Stimulated activated naive CD8-positive, alpha-beta T cell treated with anti-CD3 and anti-CD28 coated beads, Interleukin-15, Interleukin-2, amounts not matched to agents 100 ng/mL and 50 ng/mL, for 24 hours (primary cell): ENCODE results near the gene LAMC1.

Source experiments
- H3K27ac Mint-ChIP-seq: one replicate; pipeline ENCODE4 v1.8.0; 2021; ENCODE audit warnings: mild to moderate bottlenecking, mixed read lengths
- H3K27me3 Mint-ChIP-seq: one replicate; pipeline ENCODE4 v1.8.0; 2021; ENCODE audit warnings: mixed read lengths
- H3K36me3 Mint-ChIP-seq: one replicate; pipeline ENCODE4 v1.8.0; 2021; ENCODE audit warnings: low read depth, mixed read lengths
- H3K4me1 Mint-ChIP-seq: one replicate; pipeline ENCODE4 v1.8.0; 2021; ENCODE audit warnings: low read depth, mixed read lengths
- H3K4me3 Mint-ChIP-seq: one replicate; pipeline ENCODE4 v1.8.0; 2021; ENCODE audit warnings: mild to moderate bottlenecking, mixed read lengths
- H3K9me3 Mint-ChIP-seq: one replicate; pipeline ENCODE4 v1.8.0; 2021; ENCODE audit warnings: mixed read lengths

Gene LAMC1

GRCh38 chr1:183002797-183003196, 20.4 kb upstream of the LAMC1 start:
- Mint-ChIP-seq H3K9me3 (peaks cover 3% of the 10 kb centered on the region), H3K36me3 (no peaks in the 10 kb centered on the region), H3K27ac (no peak overlapping the region), H3K27me3 (peaks cover 36% of the 10 kb centered on the region), H3K4me3 (no peak overlapping the region), H3K4me1 (no peaks in the 10 kb centered on the region)

DNA sequence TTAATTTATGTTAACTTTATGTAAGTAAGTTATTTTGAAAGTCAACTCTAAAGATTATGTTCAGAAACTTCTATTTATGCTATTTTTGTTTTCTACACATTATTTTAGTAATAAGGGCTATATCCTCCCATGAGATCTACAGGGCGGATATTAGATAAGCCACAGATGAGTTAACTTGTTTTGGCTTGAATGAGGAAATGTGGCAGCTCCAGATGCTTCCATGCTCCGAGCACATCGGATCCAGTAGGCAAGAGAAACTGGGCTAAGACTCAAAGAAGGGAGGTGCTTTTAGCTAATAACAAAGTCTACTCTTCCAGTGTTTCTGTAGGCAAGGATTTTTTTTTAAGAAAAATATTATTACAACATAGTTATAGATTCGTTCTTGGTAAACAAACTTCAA, 20.0 kb upstream of the LAMC1 start:
- peaks cover 3% of the 10 kb centered on the region for H3K9me3 Mint-ChIP-seq
- no peaks in the 10 kb centered on the region for H3K4me1 Mint-ChIP-seq
- H3K27me3 Mint-ChIP-seq, result peaks cover 34% of the 10 kb centered on the region
- no peaks in the 10 kb centered on the region for H3K36me3 Mint-ChIP-seq
- no peak overlapping the region for H3K4me3 Mint-ChIP-seq
- no peak overlapping the region for H3K27ac Mint-ChIP-seq

DNA sequence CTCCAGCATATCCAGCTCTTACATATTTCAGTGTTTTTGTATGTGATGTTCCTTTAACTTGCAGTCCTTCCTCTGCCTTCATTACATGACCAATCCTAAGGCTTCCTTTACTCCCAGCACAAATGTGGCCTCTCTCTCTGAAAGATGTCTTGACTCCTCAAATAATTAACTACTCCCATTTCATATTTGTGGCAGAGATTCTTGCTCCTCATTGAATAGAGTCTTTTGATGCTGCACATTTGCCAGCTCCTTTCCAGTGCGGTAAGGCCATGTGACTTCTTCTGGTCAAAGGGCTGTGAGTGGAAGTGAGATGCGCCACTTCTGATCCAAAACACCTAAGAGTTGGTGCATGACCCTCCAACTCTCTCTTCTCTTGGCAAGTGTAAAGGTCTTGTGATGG, 19.1 kb upstream of the LAMC1 start:
- Mint-ChIP-seq H3K9me3 (peaks cover 3% of the 10 kb centered on the region), H3K27me3 (peaks cover 37% of the 10 kb centered on the region), H3K4me3 (no peak overlapping the region), H3K36me3 (no peaks in the 10 kb centered on the region), H3K4me1 (no peaks in the 10 kb centered on the region), H3K27ac (no peak overlapping the region)

- Mint-ChIP-seq H3K4me1 (no peaks in the 10 kb centered on the region), H3K27me3 (peaks cover 46% of the 10 kb centered on the region), H3K36me3 (no peaks in the 10 kb centered on the region), H3K9me3 (peaks cover 10% of the 10 kb centered on the region), H3K4me3 (no peak overlapping the region), H3K27ac (no peak overlapping the region)
These were observed 11.4 kb upstream of the LAMC1 start for GRCh38 chr1:183011859-183012258.

- Mint-ChIP-seq H3K27me3 (peaks cover 46% of the 10 kb centered on the region), H3K4me3 (no peak overlapping the region), H3K9me3 (peaks cover 10% of the 10 kb centered on the region), H3K4me1 (no peaks in the 10 kb centered on the region), H3K27ac (no peak overlapping the region), H3K36me3 (no peaks in the 10 kb centered on the region)
These were observed 10.8 kb upstream of the LAMC1 start for GRCh38 chr1:183012301-183012994.

- no peak overlapping the region for H3K4me3 Mint-ChIP-seq
- H3K27ac Mint-ChIP-seq, result no peak overlapping the region
- peaks cover 15% of the 10 kb centered on the region for H3K4me1 Mint-ChIP-seq
- H3K27me3 Mint-ChIP-seq, result peaks cover 57% of the 10 kb centered on the region
- H3K36me3 Mint-ChIP-seq, result peaks cover 9% of the 10 kb centered on the region
- H3K9me3 Mint-ChIP-seq, result peaks cover 5% of the 10 kb centered on the region
These were observed 4.0 kb upstream of the LAMC1 start for GRCh38 chr1:183019139-183019740.

DNA sequence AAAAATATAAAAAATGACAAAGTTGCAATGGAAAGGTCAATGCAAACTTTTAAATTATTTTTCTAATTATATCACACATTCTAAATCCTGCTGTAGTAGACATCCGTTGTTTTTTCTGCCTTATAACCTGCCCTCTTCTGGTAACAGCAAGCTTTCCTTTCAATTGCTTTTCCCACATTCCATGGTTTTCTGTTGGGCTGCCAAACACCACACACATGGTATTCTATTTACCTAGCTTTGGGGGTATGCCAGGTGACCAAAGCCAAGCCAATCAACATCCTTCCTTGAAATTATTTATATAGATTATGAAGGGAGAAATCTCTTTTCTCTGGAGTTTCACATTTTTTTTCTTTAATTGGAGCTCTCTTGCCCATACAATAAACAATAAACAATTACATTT, 3.4 kb upstream of the LAMC1 start:
- Mint-ChIP-seq H3K36me3 (peaks cover 9% of the 10 kb centered on the region), H3K4me3 (no peak overlapping the region), H3K4me1 (peaks cover 17% of the 10 kb centered on the region), H3K27ac (no peak overlapping the region), H3K9me3 (peaks cover 5% of the 10 kb centered on the region), H3K27me3 (peaks cover 63% of the 10 kb centered on the region)

DNA sequence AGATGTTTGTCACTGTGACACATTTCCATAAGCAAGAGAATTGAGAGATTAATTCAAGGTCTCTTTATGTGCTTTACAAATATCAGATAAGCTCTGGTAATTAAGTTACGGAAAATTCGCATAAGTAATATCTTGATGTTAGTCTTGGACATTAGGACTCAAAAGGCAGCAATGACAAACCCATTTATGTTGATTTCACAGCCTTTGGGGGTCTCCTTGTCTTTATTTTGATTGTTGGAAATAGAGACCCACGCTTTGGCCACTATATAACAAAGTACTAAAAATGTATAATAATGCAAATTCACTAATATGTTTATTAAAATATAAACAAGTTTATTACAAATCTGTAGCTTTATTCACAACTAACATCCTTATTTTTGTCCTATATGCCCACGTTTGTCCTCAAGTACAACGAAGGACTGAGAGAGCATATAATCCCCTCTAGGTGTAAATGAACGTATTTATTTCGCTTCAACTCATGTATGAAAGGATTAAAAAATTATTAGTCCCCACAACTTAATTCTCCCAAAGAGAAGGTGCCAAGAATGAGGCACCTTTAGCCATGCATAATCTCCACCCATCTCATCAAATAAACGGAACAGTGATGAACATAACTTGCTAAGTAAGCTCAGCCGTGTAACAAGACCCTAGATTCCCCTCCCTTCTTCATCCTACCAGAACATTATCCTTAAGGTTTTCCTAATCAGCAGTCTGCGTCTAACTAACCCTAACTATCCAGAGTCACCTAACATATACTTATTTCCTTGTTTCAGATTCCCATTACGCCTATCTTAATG, 1.6 kb upstream of the LAMC1 start:
- Mint-ChIP-seq H3K36me3 (peaks cover 9% of the 10 kb centered on the region), H3K4me1 (peaks cover 17% of the 10 kb centered on the region), H3K27ac (peak overlapping the region; percentile 32), H3K9me3 (peaks cover 5% of the 10 kb centered on the region), H3K27me3 (peaks cover 67% of the 10 kb centered on the region), H3K4me3 (peak overlapping the region; percentile 78)

DNA sequence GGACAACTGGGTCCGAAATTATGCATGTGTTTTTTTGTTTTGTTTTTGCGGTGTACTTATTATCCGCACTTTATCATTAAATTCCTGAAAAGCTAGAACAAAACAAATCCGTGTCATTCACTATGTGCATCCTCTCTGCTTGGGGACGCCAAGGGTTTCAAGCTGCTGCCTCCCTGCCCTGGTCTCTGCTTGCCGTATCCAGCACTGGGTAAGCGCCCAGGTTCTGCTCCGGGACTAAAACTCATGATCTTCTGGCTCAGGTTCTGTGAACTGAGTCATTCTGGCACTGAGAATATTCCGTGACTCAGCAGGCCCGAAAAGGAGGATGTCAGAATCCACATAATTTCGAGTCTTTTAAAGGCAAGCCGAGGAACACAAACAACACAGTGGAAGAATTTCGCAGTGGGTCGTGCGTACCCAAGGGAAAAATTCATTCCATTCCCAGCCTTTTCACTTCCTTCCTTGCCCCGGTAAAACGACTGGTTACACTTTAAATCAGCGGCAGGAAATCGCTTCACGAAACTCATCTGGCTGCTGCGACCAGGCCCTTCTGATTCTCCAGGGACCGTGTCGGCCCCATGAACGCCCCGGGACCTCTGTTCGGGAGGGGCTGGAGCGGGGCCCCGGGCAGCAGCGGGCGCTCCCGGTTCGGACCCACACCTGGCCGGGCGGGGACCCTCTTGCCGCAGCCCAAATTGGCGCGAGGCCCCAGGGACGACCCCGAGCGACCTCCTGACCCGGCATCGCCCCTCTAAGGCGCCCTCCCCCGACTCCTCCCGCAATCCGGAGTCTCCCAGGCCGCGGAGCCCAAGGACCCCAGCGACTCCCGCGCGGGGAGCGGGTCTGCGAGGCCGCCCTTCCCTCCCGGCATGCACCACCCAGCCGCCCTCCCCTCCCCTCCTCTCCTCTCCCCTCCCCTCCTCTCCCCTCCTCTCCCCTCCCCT, 746 bp upstream of the LAMC1 start:
- peaks cover 72% of the 10 kb centered on the region for H3K27me3 Mint-ChIP-seq
- H3K36me3 Mint-ChIP-seq, result peaks cover 9% of the 10 kb centered on the region
- H3K9me3 Mint-ChIP-seq, result peaks cover 5% of the 10 kb centered on the region
- H3K27ac Mint-ChIP-seq, result peak overlapping the region; percentile 78
- peak overlapping the region; percentile 78 for H3K4me3 Mint-ChIP-seq
- H3K4me1 Mint-ChIP-seq, result peaks cover 17% of the 10 kb centered on the region

- Mint-ChIP-seq H3K27ac (peak overlapping the region; percentile 1), H3K36me3 (peaks cover 9% of the 10 kb centered on the region), H3K27me3 (peaks cover 78% of the 10 kb centered on the region), H3K4me1 (peaks cover 17% of the 10 kb centered on the region), H3K4me3 (peak overlapping the region; percentile 67), H3K9me3 (peaks cover 5% of the 10 kb centered on the region)
These were observed 539 bp downstream of the LAMC1 start for GRCh38 chr1:183023601-183024316.

DNA sequence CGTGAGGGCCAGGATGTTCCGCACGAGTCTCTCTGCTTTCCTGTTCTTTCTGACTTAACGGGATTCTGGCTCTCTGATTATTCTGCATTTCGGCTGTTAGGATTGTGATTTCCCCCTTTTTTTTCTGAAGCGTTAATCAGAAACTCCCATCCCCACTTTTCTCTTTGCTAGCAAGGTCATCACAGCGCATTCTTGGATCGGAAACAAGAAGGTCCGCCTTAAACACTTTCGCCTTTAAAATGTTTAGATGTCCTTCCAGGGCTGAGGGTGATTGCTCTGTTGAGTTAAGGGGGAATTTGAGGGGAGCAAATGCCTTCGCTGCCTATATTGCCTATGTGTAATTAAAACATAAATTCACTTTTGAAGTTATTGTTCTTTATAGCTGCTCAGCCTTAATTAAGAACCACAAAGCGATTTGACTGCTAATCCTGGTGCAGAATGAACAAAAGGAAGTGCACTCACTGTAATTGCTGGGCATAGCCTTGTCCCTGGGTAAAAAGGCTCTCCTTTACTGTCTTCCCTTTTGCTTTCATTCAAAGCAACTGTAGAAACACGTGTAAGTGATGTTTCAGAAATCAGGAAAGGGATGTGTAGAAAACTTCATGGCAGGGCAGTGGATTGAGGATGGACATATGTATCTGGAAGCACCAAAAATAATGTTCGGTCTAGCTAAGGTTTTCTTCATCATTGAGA, 1.2 kb downstream of the LAMC1 start:
- peak overlapping the region; percentile 67 for H3K4me3 Mint-ChIP-seq
- peaks cover 17% of the 10 kb centered on the region for H3K4me1 Mint-ChIP-seq
- peaks cover 5% of the 10 kb centered on the region for H3K9me3 Mint-ChIP-seq
- peaks cover 81% of the 10 kb centered on the region for H3K27me3 Mint-ChIP-seq
- peak overlapping the region; percentile 1 for H3K27ac Mint-ChIP-seq
- H3K36me3 Mint-ChIP-seq, result peaks cover 9% of the 10 kb centered on the region

DNA sequence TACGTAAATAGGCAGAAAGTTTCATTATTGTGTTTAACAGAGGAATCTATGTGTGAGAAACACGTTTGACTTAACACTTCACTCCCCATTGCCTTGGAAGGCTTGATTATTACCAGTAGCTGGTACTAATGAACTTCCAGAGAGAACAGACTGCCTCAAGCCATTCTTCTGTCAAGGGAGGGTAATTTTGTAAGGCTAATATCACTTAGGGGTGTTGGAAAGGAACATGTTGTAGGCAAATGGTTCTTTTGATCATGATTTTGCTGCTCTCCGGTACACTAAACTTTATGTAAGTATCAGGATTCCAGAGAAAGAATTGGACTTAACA, 1.8 kb downstream of the LAMC1 start:
- peaks cover 5% of the 10 kb centered on the region for H3K9me3 Mint-ChIP-seq
- no peak overlapping the region for H3K4me3 Mint-ChIP-seq
- peaks cover 82% of the 10 kb centered on the region for H3K27me3 Mint-ChIP-seq
- H3K36me3 Mint-ChIP-seq, result peaks cover 9% of the 10 kb centered on the region
- H3K27ac Mint-ChIP-seq, result no peak overlapping the region
- H3K4me1 Mint-ChIP-seq, result peaks cover 17% of the 10 kb centered on the region

DNA sequence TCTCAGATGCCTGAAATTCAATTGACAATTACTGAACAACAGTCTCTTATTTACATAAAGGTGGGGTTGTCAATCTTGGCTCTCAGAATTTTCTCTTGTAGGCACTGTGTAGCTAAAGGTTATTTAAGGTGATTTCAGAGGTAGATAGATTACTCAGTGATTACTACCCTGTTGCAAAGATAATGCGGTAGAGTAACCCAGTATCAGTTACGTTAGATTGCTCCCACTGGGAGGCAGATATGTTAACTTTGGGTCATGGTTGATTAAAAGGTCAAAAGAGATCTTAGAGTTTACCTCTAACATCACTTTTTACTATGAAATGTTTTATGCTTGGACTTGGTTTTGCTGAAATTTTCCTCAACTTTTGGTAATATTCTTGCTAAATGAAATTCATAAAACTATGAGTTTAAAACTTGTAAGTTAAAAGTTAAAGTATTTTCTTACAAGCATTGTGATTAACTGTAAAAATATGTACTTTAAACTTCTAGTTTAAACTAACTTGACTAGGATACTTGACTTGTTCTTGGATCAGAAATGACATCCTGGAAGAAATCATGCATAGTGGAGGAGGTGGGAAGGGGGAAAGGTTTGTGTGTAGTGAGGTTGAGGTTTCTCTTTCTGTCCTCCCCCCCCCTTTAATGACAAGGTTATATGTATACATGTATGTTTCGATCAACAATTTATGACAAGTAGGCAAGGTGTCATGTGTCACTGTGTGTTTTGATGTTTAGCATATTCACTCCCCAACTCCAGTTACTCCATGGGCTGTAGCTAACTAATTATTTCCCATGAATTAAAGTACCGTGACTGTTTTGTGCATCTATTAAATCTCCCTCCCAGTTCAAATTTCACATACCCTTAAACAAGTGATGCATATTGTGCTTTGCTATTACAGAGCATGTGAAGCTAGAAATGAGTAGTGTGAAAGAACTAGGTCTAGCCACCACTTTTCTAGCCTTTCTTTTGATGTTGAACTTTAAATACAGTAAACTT, 2.9 kb downstream of the LAMC1 start:
- Mint-ChIP-seq H3K27me3 (peaks cover 82% of the 10 kb centered on the region), H3K4me3 (no peak overlapping the region), H3K9me3 (peaks cover 5% of the 10 kb centered on the region), H3K27ac (no peak overlapping the region), H3K36me3 (peaks cover 9% of the 10 kb centered on the region), H3K4me1 (peaks cover 17% of the 10 kb centered on the region)
